Tibial nerve (tissue), 3 donors: ENCODE data around the gene CASKIN2.

ENCODE experiments used
- POLR2A ChIP-seq, 2 donors: fragments of 450-650 bp; IDR thresholded peaks; one replicate each; pipeline ENCODE4 v1.6.1; 2017; ENCODE audit warnings: antibody characterized with exemption in 2 of 2, mild to moderate bottlenecking in 2 of 2, moderate library complexity in 2 of 2
- TF ChIP-seq, protein P1 (sequence below), 5 experiments: fragments of 200-600 bp in 3 of 5; fragments of 450-650 bp in 2 of 5; sonication (generic) in 3 of 5; IDR thresholded peaks; one replicate each; pipeline ENCODE4 v1.5.1; 2016 to 2019; ENCODE audit warnings: antibody characterized with exemption in 5 of 5, mild to moderate bottlenecking in 3 of 5, moderate library complexity in 2 of 5

DNA sequence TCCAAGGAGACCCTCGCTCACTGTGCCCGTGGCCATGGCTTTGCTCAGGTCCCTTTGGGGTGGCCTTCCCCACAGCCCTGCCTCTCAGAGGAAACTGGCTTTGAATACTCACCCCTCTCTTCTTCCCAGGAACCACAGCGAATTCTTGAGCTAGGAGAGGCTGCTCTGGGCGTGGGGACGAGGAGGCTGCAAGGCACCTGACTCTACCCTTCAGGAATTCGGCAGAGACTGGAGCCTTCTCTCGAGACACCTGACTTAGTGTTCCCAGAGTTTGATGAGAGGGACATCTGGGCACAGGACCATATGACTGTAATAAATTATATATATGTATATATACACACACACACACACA lies 16.4 kb upstream of the CASKIN2 start:
- TF ChIP-seq, protein P1, sequence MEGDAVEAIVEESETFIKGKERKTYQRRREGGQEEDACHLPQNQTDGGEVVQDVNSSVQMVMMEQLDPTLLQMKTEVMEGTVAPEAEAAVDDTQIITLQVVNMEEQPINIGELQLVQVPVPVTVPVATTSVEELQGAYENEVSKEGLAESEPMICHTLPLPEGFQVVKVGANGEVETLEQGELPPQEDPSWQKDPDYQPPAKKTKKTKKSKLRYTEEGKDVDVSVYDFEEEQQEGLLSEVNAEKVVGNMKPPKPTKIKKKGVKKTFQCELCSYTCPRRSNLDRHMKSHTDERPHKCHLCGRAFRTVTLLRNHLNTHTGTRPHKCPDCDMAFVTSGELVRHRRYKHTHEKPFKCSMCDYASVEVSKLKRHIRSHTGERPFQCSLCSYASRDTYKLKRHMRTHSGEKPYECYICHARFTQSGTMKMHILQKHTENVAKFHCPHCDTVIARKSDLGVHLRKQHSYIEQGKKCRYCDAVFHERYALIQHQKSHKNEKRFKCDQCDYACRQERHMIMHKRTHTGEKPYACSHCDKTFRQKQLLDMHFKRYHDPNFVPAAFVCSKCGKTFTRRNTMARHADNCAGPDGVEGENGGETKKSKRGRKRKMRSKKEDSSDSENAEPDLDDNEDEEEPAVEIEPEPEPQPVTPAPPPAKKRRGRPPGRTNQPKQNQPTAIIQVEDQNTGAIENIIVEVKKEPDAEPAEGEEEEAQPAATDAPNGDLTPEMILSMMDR (IDR thresholded peaks at IDR 0.05), result no peak
- no peak for TF ChIP-seq POLR2A (IDR thresholded peaks at IDR 0.05)
